B cell (primary cell): ENCODE measurements around the gene NRM. TPM values are rescaled to one million over a fixed set of nuclear protein-coding genes. Genes with fewer than 3 reads are reported as not detected.

Experiments used
- ATAC-seq: fragments of 200-7000 bp; cut with Tn5 transposase; one replicate; pipeline ENCODE4 v1.10.0; 2021; ENCODE audit warnings: low read depth, mild to moderate bottlenecking, moderate number of reproducible peaks, moderate library complexity
- CTCF ChIA-PET: fragments of 350-600 bp; sonication (Branson Sonifier 250); formaldehyde crosslinking; loops from one replicate; lab custom pipeline; 2021; ENCODE audit warnings: antibody characterized with exemption, inconsistent platforms; lab: Charles Lee
- POLR2A ChIA-PET: fragments of 350-600 bp; sonication (Branson Sonifier 250); formaldehyde crosslinking; loops from one replicate; lab custom pipeline; 2021; ENCODE audit warnings: antibody characterized with exemption; lab: Charles Lee
- DNase-seq: peaks from one replicate; pipeline ENCODE4 v3.0.0; 2013
- H2AFZ ChIP-seq: 2 replicates; pipeline ENCODE4 v1.6.1; 2012; ENCODE audit warnings: mild to moderate bottlenecking, low read depth, low read length; ENCODE audit not compliant: insufficient read depth, poor library complexity, severe bottlenecking
- H3K27ac ChIP-seq, 2 donors: 1 replicate in 1 of 2; 2 replicates in 1 of 2; pipeline ENCODE4 v1.5.1; 2012 to 2013; ENCODE audit warnings: low read length in 2 of 2, mild to moderate bottlenecking in 2 of 2, moderate library complexity in 1 of 2
- H3K27me3 ChIP-seq, 4 experiments: fragments of 200-600 bp in 1 of 4; sonication (generic) in 1 of 4; replicated peaks in 1 of 4; 1 replicate in 2 of 4; 2 replicates in 2 of 4; pipeline versions ENCODE4 v1.6.1 to v1.7.0; 2013 to 2016; ENCODE audit warnings: low read length in 3 of 4, mild to moderate bottlenecking in 2 of 4, mixed read lengths in 1 of 4, moderate library complexity in 1 of 4; ENCODE audit not compliant: insufficient read depth in 4 of 4, control insufficient read depth in 3 of 4; ENCODE audit errors: control extremely low read depth in 1 of 4
- H3K36me3 ChIP-seq, 2 experiments: replicated peaks in 1 of 2; 1 replicate in 1 of 2; 2 replicates in 1 of 2; pipeline versions ENCODE4 v1.6.1 to v1.7.1; 2013; ENCODE audit warnings: low read length in 1 of 2; ENCODE audit not compliant: insufficient read depth in 2 of 2, control insufficient read depth in 1 of 2; ENCODE audit errors: control extremely low read depth in 1 of 2, extremely low read depth in 1 of 2
- H3K4me1 ChIP-seq, 2 donors: fragments of 200-600 bp in 1 of 2; sonication (generic) in 1 of 2; 1 replicate in 1 of 2; 2 replicates in 1 of 2; pipeline versions ENCODE4 v1.5.1 to v1.6.1; 2013 to 2017; ENCODE audit warnings: low read length in 2 of 2; ENCODE audit not compliant: control insufficient read depth in 2 of 2, insufficient read depth in 2 of 2
- H3K4me2 ChIP-seq: replicated peaks from 2 replicates; pipeline ENCODE3; 2012; ENCODE audit warnings: mild to moderate bottlenecking, low read depth, low read length; ENCODE audit not compliant: poor library complexity, severe bottlenecking
- H3K4me3 ChIP-seq, 5 experiments: fragments of 200-600 bp in 1 of 5; sonication (generic) in 1 of 5; 1 replicate in 3 of 5; 2 replicates in 2 of 5; pipeline versions ENCODE4 v1.5.1 to v1.7.0; 2011 to 2016; ENCODE audit warnings: low read length in 4 of 5, mild to moderate bottlenecking in 4 of 5, low read depth in 2 of 5, control low read depth in 1 of 5, moderate library complexity in 1 of 5; ENCODE audit not compliant: insufficient read depth in 1 of 5; ENCODE audit errors: control extremely low read depth in 1 of 5, extremely low read depth in 1 of 5
- H3K79me2 ChIP-seq: fragments of 200-600 bp; sonication (generic); one replicate; pipeline ENCODE4 v1.6.0; 2016; ENCODE audit warnings: low read length; ENCODE audit not compliant: control insufficient read depth, insufficient read depth
- H3K9ac ChIP-seq: fragments of 200-600 bp; sonication (generic); 2 replicates; pipeline ENCODE4 v1.6.1; 2017; ENCODE audit warnings: mild to moderate bottlenecking, low read length, moderate library complexity
- H3K9me3 ChIP-seq, 3 donors: one replicate each; pipeline versions ENCODE4 v1.6.1 to v1.7.1; 2013; ENCODE audit warnings: low read length in 2 of 3; ENCODE audit not compliant: control insufficient read depth in 2 of 3, insufficient read depth in 1 of 3; ENCODE audit errors: control extremely low read depth in 1 of 3
- H4K20me1 ChIP-seq: 2 replicates; pipeline ENCODE4 v1.6.0; 2012; ENCODE audit warnings: mild to moderate bottlenecking, low read length; ENCODE audit not compliant: insufficient read depth, control insufficient read depth, poor library complexity, severe bottlenecking
- H3K27ac Mint-ChIP-seq: one replicate; pipeline ENCODE4 v1.8.0; 2021; ENCODE audit warnings: mixed read lengths
- H3K27me3 Mint-ChIP-seq: one replicate; pipeline ENCODE4 v1.8.0; 2021; ENCODE audit warnings: mixed read lengths
- H3K4me1 Mint-ChIP-seq: one replicate; pipeline ENCODE4 v1.8.0; 2021; ENCODE audit warnings: mixed read lengths
- H3K4me3 Mint-ChIP-seq: one replicate; pipeline ENCODE4 v1.8.0; 2021; ENCODE audit warnings: mixed read lengths
- H3K9me3 Mint-ChIP-seq: one replicate; pipeline ENCODE4 v1.8.0; 2022; ENCODE audit warnings: mixed read lengths; ENCODE audit not compliant: insufficient read depth
- CTCF ChIP-seq: fragments of 200-600 bp; IDR thresholded peaks from one replicate; pipeline ENCODE4 v1.8.0; 2022; ENCODE audit warnings: antibody characterized with exemption, mild to moderate bottlenecking
- EZH2 ChIP-seq: IDR thresholded peaks from 2 replicates; pipeline ENCODE4 v1.6.1; 2012; ENCODE audit warnings: borderline replicate concordance, low read depth, mild to moderate bottlenecking, moderate library complexity, low read length; ENCODE audit not compliant: insufficient read depth, poor library complexity, severe bottlenecking
- WGBS: methylation state at CpG from one replicate; pipeline ENCODE4 v1.1.5; 2013; ENCODE audit warnings: missing lambda C conversion rate; ENCODE audit not compliant: insufficient coverage; 5-methylcytosine and 5-hydroxymethylcytosine counted together
- intact Hi-C: fragments of 100-400 bp; cut with micrococcal nuclease; formaldehyde crosslinking; loops from one replicate; pipeline ENCODE4 v1.10.0; 2022
- polyA plus RNA-seq: library from polyadenylated mRNA; depleted of rRNA; stranded (reverse); fragments of >200 nt; gene quantifications from 2 replicates; pipeline ENCODE4 v1.2.3, GENCODE V29; 2012
- total RNA-seq, 2 donors: library from RNA; stranded (reverse); fragments of 120-200 nt in 1 of 2; gene quantifications; 1 replicate in 1 of 2; 2 replicates in 1 of 2; pipeline versions ENCODE4 v1.2.3 to v1.2.4, GENCODE V29; 2013 to 2022

Gene NRM
- total and polyA plus RNA-seq, 2 donors (not counting 1 experiment from before 2014, with no cell fraction given), result 24.9 to 26.0 TPM

GRCh38 chr6:30676660-30677285 is 14.0 kb downstream of the NRM start:
- H3K9me3 Mint-ChIP-seq, result no peaks in the 10 kb centered on the region
- Histone ChIP-seq H3K9me3 (no peaks in the 10 kb centered on the region), H4K20me1 (peaks cover 69% of the 10 kb centered on the region), H3K4me1 (peaks cover 38 to 48% of the 10 kb centered on the region in 2 donors), H3K27me3 (no peaks in the 10 kb centered on the region), H2AFZ (no peak overlapping the region), H3K9ac (no peak overlapping the region), H3K4me2 (no peak overlapping the region), H3K36me3 (peaks cover 4 to 54% of the 10 kb centered on the region in 2 experiments), H3K79me2 (peaks cover 61% of the 10 kb centered on the region), H3K4me3 (no peak overlapping the region), H3K27ac (peak overlapping the region in 1 of 2 donors; percentile 38)
- H3K4me3 Mint-ChIP-seq, result no peak overlapping the region
- TF ChIP-seq EZH2 (no peak), CTCF (no peak)
- peak overlapping the region; percentile 6 for H3K27ac Mint-ChIP-seq
- peaks cover 42% of the 10 kb centered on the region for H3K4me1 Mint-ChIP-seq
- no peaks in the 10 kb centered on the region for H3K27me3 Mint-ChIP-seq
- intact Hi-C loops, result loop anchor here (5.0 kb wide), 1 partner anchor 201 kb away; no protein-coding TSS in a partner anchor
- POLR2A ChIA-PET, result no interaction called here
- CTCF ChIA-PET, result interaction anchor here (1.3 to 19.8 kb wide), 6 partner anchors 14 to 410 kb away, joined by 3 to 963 read pairs (median 10); partner anchors contain the start of genes ATAT1, MDC1, NRM and TUBB
- ATAC-seq, result no peak
- WGBS, result 66% methylated on average over 5 of the region's 10 CpGs
- DNase-seq, result no peak
